Mucosa of rectum (tissue), 2 donors: ENCODE results near the gene SLC6A13.

ENCODE experiments used
- H3K27ac ChIP-seq, 2 donors: one replicate each; pipeline ENCODE4 v1.7.0; 2013; ENCODE audit warnings: inconsistent platforms in 2 of 2, low read depth in 2 of 2, low read length in 2 of 2
- H3K27me3 ChIP-seq, 2 donors: one replicate each; pipeline ENCODE4 v1.7.0; 2013; ENCODE audit warnings: low read length in 2 of 2; ENCODE audit not compliant: control insufficient read depth in 2 of 2, insufficient read depth in 2 of 2
- H3K36me3 ChIP-seq, 2 donors: one replicate each; pipeline ENCODE4 v1.7.0; 2013; ENCODE audit warnings: low read length in 2 of 2; ENCODE audit not compliant: control insufficient read depth in 2 of 2, insufficient read depth in 2 of 2
- H3K4me1 ChIP-seq, 2 donors: one replicate each; pipeline ENCODE4 v1.7.0; 2013; ENCODE audit warnings: low read length in 2 of 2, mild to moderate bottlenecking in 1 of 2; ENCODE audit not compliant: control insufficient read depth in 2 of 2, insufficient read depth in 2 of 2
- H3K4me3 ChIP-seq, 2 donors: one replicate each; pipeline ENCODE4 v1.7.0; 2013; ENCODE audit warnings: low read length in 2 of 2
- H3K9ac ChIP-seq, 2 donors: one replicate each; pipeline ENCODE4 v1.7.0; 2013; ENCODE audit warnings: low read length in 2 of 2, low read depth in 1 of 2, mild to moderate bottlenecking in 1 of 2
- H3K9me3 ChIP-seq, 2 donors: one replicate each; pipeline ENCODE4 v1.7.0; 2013; ENCODE audit warnings: low read length in 2 of 2; ENCODE audit not compliant: control insufficient read depth in 2 of 2
- donor health status: healthy.
- donor health status: Normal muscosa, but diverticular disease.

The SLC6A13 gene

GRCh38 chr12:267581-268482 lies 5.2 kb upstream of the SLC6A13 start:
- Histone ChIP-seq H3K9me3 (no peaks in the 10 kb centered on the region), H3K4me3 (no peak overlapping the region), H3K9ac (no peak overlapping the region), H3K36me3 (no peaks in the 10 kb centered on the region), H3K27ac (no peak overlapping the region), H3K4me1 (no peaks in the 10 kb centered on the region), H3K27me3 (peaks cover 0 to 7% of the 10 kb centered on the region in 2 donors)

DNA sequence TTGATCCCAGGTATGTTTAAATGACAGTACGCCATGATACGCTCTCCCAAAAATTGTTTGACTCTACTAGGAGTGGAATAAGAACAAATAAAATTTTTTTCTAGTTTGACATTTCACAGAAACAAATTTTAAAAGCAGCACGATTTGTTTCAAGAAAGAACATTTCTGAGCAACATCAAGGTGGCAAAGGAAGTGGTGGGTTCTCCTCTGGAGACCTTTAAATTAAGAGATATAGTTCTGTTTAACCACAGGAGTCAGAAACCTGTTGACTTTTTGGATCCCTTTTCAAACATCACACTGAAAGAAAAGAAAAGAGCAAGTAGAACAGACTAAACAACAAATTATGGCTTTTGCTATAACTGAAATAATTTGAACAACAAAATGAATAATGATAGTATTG lies 2.5 kb upstream of the SLC6A13 start:
- Histone ChIP-seq H3K9ac (no peak overlapping the region), H3K4me3 (no peak overlapping the region), H3K27ac (no peak overlapping the region), H3K27me3 (peaks cover 2 to 9% of the 10 kb centered on the region in 2 donors), H3K9me3 (no peaks in the 10 kb centered on the region), H3K4me1 (no peaks in the 10 kb centered on the region), H3K36me3 (no peaks in the 10 kb centered on the region)

- Histone ChIP-seq H3K4me1 (no peaks in the 10 kb centered on the region), H3K4me3 (no peak overlapping the region), H3K9me3 (no peaks in the 10 kb centered on the region), H3K9ac (no peak overlapping the region), H3K27me3 (peaks cover 3 to 9% of the 10 kb centered on the region in 2 donors), H3K36me3 (no peaks in the 10 kb centered on the region), H3K27ac (no peak overlapping the region)
These were observed 1.6 kb upstream of the SLC6A13 start for GRCh38 chr12:264269-264668.

DNA sequence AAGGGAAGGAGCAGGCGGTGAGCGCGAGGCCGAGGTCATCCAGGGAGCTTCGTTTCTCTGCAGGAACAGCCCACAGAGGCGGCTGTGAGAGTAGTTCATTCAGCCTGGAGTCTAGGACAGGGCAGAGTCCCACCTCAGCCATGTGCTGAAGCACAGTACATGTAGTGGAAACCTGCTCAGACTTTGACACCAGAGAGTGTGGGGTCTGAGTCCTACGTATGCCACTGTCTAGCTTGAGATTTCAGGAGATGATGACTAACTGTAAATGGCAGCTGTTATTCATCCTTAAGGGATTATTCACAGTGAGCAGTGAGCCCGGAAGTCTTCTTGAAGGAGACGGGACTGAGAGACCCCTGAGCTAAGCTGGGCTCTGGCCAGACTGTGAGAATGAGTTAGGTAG lies 938 bp upstream of the SLC6A13 start:
- no peak overlapping the region for H3K4me3 ChIP-seq
- no peaks in the 10 kb centered on the region for H3K4me1 ChIP-seq
- H3K9ac ChIP-seq: no peak overlapping the region
- H3K27me3 ChIP-seq: peaks cover 3 to 11% of the 10 kb centered on the region in 2 donors
- no peaks in the 10 kb centered on the region for H3K9me3 ChIP-seq
- no peak overlapping the region for H3K27ac ChIP-seq
- no peaks in the 10 kb centered on the region for H3K36me3 ChIP-seq

DNA sequence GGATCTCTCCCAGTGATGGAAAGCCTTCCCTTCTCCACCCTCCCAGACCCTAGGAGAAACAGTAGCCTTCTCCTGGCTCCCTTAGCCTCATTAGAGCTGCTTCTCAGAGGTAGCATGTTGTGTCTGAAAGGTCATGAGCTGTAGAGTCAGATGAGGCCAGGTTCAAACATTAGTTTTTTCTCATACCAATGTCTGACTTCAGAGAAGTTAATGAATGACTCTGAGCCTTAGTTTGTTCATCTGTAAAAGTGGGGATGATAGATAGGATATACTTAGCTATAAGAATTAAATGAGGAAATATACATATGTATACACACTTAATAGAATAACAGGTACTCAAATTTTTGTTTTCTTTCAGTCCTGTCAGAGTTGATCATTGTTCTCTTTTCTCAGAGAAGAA lies 523 bp downstream of the SLC6A13 start:
- H3K9ac ChIP-seq: no peak overlapping the region
- H3K36me3 ChIP-seq: no peaks in the 10 kb centered on the region
- no peaks in the 10 kb centered on the region for H3K9me3 ChIP-seq
- H3K27ac ChIP-seq: no peak overlapping the region
- H3K4me3 ChIP-seq: no peak overlapping the region
- H3K27me3 ChIP-seq: peaks cover 7 to 12% of the 10 kb centered on the region in 2 donors
- H3K4me1 ChIP-seq: no peaks in the 10 kb centered on the region

GRCh38 chr12:257521-258321 lies 4.9 kb downstream of the SLC6A13 start:
- Histone ChIP-seq H3K36me3 (no peaks in the 10 kb centered on the region), H3K4me3 (no peak overlapping the region), H3K27me3 (peaks cover 7 to 8% of the 10 kb centered on the region in 2 donors), H3K9ac (no peak overlapping the region), H3K4me1 (no peaks in the 10 kb centered on the region), H3K9me3 (no peaks in the 10 kb centered on the region), H3K27ac (no peak overlapping the region)

DNA sequence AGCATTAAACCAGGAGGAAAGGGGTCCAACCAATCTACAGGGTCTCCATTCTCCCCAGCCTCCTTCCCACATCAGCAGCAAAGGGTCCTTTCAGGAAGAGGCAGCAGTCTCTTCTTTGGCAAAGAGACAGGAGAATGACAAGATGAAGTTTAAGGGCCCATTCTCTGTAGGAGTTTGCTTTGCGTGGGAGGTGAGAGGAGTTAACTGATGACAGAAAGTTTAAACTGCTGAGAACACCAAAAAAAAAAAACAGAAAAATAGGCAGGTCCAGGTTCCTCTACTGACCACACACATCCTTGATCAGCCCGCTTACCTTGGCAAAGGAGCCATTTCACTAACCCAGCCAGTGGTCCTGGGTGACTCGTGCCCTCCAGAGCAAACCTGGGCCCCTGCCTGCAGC lies 5.7 kb downstream of the SLC6A13 start:
- Histone ChIP-seq H3K27me3 (peaks cover 7% of the 10 kb centered on the region in 2 donors), H3K27ac (no peak overlapping the region), H3K9ac (no peak overlapping the region), H3K4me1 (no peaks in the 10 kb centered on the region), H3K9me3 (no peaks in the 10 kb centered on the region), H3K4me3 (no peak overlapping the region), H3K36me3 (no peaks in the 10 kb centered on the region)

GRCh38 chr12:256225-256624 lies 6.4 kb downstream of the SLC6A13 start:
- Histone ChIP-seq H3K9me3 (no peaks in the 10 kb centered on the region), H3K4me3 (no peak overlapping the region), H3K4me1 (no peaks in the 10 kb centered on the region), H3K9ac (no peak overlapping the region), H3K36me3 (no peaks in the 10 kb centered on the region), H3K27me3 (peaks cover 6 to 7% of the 10 kb centered on the region in 2 donors), H3K27ac (no peak overlapping the region)

DNA sequence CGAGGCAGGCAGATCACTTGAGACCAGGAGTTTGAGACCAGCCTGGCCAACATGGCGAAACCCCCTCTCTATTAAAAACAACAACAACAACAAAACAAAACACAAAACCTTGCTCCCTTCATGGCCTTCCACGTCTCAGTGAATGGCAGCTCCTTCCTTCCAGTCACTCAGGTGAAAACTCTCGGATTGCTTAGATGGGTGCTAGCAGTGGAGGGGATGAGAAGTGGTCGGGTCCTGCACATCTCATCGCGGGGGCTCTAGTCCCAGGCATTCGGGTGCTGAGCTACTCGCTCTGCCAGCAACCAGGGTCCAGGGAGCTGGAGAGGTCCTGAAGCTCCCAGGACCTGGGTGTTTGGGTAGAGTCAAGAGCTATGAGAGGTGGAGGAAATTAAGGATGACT lies 7.7 kb downstream of the SLC6A13 start:
- H3K27me3 ChIP-seq: peaks cover 4 to 6% of the 10 kb centered on the region in 2 donors
- H3K4me1 ChIP-seq: no peaks in the 10 kb centered on the region
- H3K36me3 ChIP-seq: no peaks in the 10 kb centered on the region

DNA sequence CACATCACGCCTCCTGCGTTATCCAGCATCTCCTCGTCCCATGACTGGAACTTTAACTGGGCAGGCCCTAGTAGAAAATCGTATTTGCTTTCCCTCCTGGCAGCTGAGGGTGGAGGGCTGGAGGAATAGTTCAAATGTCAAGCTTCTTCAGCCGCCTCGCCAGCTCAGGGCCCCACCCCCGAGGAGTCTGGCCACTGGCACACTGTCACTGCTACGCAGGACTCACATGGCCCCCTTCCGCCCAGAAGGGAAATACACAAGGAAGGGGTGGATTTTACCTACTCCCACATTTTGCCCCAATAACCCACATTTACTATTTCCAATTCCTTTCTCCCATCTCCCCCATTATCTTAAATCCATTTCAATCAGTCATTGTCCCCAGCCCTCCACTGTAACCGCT lies 8.6 kb downstream of the SLC6A13 start:
- Histone ChIP-seq H3K4me1 (no peaks in the 10 kb centered on the region), H3K4me3 (no peak overlapping the region), H3K9ac (no peak overlapping the region), H3K36me3 (no peaks in the 10 kb centered on the region), H3K9me3 (no peaks in the 10 kb centered on the region), H3K27me3 (peaks cover 4 to 6% of the 10 kb centered on the region in 2 donors), H3K27ac (no peak overlapping the region)

More for the DNA sequence above, 7.7 kb downstream of the SLC6A13 start:
- no peak overlapping the region for H3K27ac ChIP-seq
- H3K4me3 ChIP-seq: no peak overlapping the region
- no peak overlapping the region for H3K9ac ChIP-seq
- H3K9me3 ChIP-seq: no peaks in the 10 kb centered on the region
